Activated B cell treated with CpG ODN at 0.5 μM for 24 hours (primary cell): Measurements from ENCODE around the gene HCRT. TPM values are rescaled to one million over a fixed set of nuclear protein-coding genes. Genes with fewer than 3 reads are reported as not detected.
"Not testable (repeated sequence)": the region's sequence is repeated elsewhere in the genome, so short reads cannot be mapped to it uniquely, and the experiment has no call there.

Experiments
- ATAC-seq: fragments of 200-7000 bp; cut with Tn5 transposase; one replicate; pipeline ENCODE4 v1.10.0; 2021; ENCODE audit warnings: low read depth, mild to moderate bottlenecking, moderate library complexity
- CTCF ChIA-PET: fragments of 350-600 bp; sonication (Branson Sonifier 250); formaldehyde crosslinking; loops from one replicate; lab custom pipeline; 2021; ENCODE audit warnings: antibody characterized with exemption; lab: Charles Lee
- POLR2A ChIA-PET: fragments of 350-600 bp; sonication (Branson Sonifier 250); formaldehyde crosslinking; loops from one replicate; lab custom pipeline; 2021; ENCODE audit warnings: antibody characterized with exemption; lab: Charles Lee
- DNase-seq: peaks from one replicate; pipeline ENCODE4 v3.0.0; 2022
- H3K27ac Mint-ChIP-seq: one replicate; pipeline ENCODE4 v1.8.0; 2020; ENCODE audit warnings: mixed read lengths
- H3K27me3 Mint-ChIP-seq: one replicate; pipeline ENCODE4 v1.8.0; 2021; ENCODE audit warnings: mixed read lengths
- H3K36me3 Mint-ChIP-seq: one replicate; pipeline ENCODE4 v1.8.0; 2021; ENCODE audit warnings: low read depth, mixed read lengths
- H3K4me1 Mint-ChIP-seq: one replicate; pipeline ENCODE4 v1.8.0; 2021; ENCODE audit warnings: mixed read lengths
- H3K4me3 Mint-ChIP-seq: one replicate; pipeline ENCODE4 v1.8.0; 2020; ENCODE audit warnings: mild to moderate bottlenecking, mixed read lengths
- H3K9me3 Mint-ChIP-seq: one replicate; pipeline ENCODE4 v1.8.0; 2020; ENCODE audit warnings: mixed read lengths
- CTCF ChIP-seq: fragments of 200-600 bp; IDR thresholded peaks from one replicate; pipeline ENCODE4 v1.8.0; 2022; ENCODE audit warnings: antibody characterized with exemption, mild to moderate bottlenecking
- intact Hi-C: fragments of 100-400 bp; cut with micrococcal nuclease; formaldehyde crosslinking; loops from one replicate; pipeline ENCODE4 v1.15.1; 2024
- total RNA-seq: library from RNA; stranded (reverse); gene quantifications from 2 replicates; pipeline ENCODE4 v1.2.3, GENCODE V29; 2022

Gene HCRT
- total RNA-seq, 1 donor from 2014 or later, result not detected

- Mint-ChIP-seq H3K27me3 (no peaks in the 10 kb centered on the region), H3K4me3 (no peak overlapping the region), H3K4me1 (no peaks in the 10 kb centered on the region), H3K9me3 (no peaks in the 10 kb centered on the region), H3K27ac (no peak overlapping the region), H3K36me3 (peaks cover 78% of the 10 kb centered on the region)
- ChIA-PET POLR2A (no interaction called here), CTCF (interaction anchor here (1.4 kb wide), 1 partner anchor 9 kb away, joined by 4 read pairs; no protein-coding TSS in a partner anchor)
- intact Hi-C loops, result no loop called here
- TF ChIP-seq CTCF, result no peak
- no peak for DNase-seq
- ATAC-seq, result no peak
Measured at GRCh38 chr17:42214156-42214555, 28.9 kb upstream of the HCRT start.

DNA sequence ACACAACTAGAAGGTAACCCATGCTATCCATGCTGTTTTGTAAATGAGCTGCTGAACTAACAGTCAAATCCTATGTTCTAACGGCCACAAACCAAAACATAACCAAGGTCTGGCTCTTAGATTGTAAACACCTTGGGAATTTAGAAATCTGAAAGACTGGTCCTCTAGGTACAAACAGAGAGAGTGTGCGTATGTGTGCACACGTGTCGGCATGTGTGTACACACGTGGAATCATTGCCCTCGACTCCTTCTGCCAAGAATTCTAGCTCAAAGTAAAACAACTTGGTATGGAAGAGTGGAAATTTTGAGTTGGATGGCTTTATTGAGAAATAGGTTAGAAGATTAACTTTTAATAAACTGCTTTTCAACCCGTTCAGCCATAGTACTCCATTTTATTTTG lies 27.1 kb upstream of the HCRT start:
- Mint-ChIP-seq H3K9me3 (no peaks in the 10 kb centered on the region), H3K4me1 (no peaks in the 10 kb centered on the region), H3K27ac (no peak overlapping the region), H3K4me3 (no peak overlapping the region), H3K27me3 (no peaks in the 10 kb centered on the region), H3K36me3 (peaks cover 73% of the 10 kb centered on the region)
- intact Hi-C loops, result no loop called here
- ChIA-PET CTCF (no interaction called here), POLR2A (no interaction called here)
- TF ChIP-seq CTCF, result no peak
- ATAC-seq (no peak), DNase-seq (no peak)

DNA sequence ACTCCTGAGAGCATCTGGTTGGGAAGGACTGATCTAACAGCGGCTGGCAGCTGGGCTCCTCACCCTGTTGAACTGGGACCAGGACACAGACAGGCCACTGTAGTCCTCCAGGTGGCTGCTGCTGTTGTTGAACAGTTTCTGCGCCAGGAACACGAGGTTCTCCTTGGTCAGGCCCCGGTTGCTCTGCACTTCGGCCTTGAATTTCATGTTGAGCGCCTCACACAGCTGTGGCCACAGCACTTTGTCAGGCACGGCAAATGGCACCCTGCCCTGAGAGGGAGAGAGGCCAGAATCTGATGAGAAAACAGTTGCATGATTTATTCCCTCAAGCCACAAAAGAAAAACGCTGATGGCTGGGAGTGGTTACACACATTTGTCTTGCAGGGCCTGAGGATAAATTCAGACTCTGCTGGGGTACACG lies 26.7 kb upstream of the HCRT start:
- H3K27me3 Mint-ChIP-seq, H3K27ac Mint-ChIP-seq, ATAC-seq, intact Hi-C loops, H3K9me3 Mint-ChIP-seq, DNase-seq, CTCF ChIA-PET, H3K4me3 Mint-ChIP-seq, POLR2A ChIA-PET, H3K4me1 Mint-ChIP-seq: not testable (repeated sequence)
- peaks cover 72% of the 10 kb centered on the region for H3K36me3 Mint-ChIP-seq

- Mint-ChIP-seq H3K4me3 (no peak overlapping the region), H3K9me3 (no peaks in the 10 kb centered on the region), H3K36me3 (peaks cover 70% of the 10 kb centered on the region), H3K27ac (no peak overlapping the region), H3K4me1 (no peaks in the 10 kb centered on the region), H3K27me3 (no peaks in the 10 kb centered on the region)
- DNase-seq (no peak), ATAC-seq (no peak)
- CTCF ChIA-PET, result interaction anchor here (1.5 kb wide), 1 partner anchor 12 kb away, joined by 4 read pairs; no protein-coding TSS in a partner anchor
- intact Hi-C loops, result no loop called here
- POLR2A ChIA-PET, result no interaction called here
- no peak for TF ChIP-seq CTCF
Measured at GRCh38 chr17:42210046-42210445, 24.8 kb upstream of the HCRT start.

DNA sequence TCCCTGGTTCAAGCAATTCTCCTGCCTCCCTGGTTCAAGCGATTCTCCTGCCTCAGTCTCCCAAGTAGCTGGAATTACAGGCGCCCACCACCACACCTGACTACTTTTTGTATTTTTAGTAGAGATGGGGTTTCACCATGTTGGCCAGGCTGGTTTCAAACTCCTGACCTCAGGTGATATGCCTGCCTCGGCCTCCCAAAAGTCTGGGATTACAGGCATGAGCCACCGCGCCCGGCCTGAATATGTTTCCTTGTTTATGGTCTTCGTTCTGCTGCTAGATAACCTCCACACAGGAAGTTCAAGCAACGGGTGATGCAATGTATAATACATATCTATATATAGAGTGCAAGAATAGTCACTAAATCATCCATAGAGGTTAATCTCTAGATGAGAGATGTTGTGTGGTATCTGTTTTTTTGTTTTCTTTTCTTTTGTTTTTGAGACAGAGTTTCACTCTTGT lies 20.9 kb upstream of the HCRT start:
- H3K36me3 Mint-ChIP-seq, result peaks cover 80% of the 10 kb centered on the region
- intact Hi-C loops, H3K27me3 Mint-ChIP-seq, H3K4me1 Mint-ChIP-seq, CTCF ChIA-PET, H3K9me3 Mint-ChIP-seq, POLR2A ChIA-PET, H3K4me3 Mint-ChIP-seq, DNase-seq, H3K27ac Mint-ChIP-seq, ATAC-seq: not testable (repeated sequence)

GRCh38 chr17:42203354-42203753 lies 18.1 kb upstream of the HCRT start:
- H3K4me1 Mint-ChIP-seq, result peaks cover 12% of the 10 kb centered on the region
- H3K27me3 Mint-ChIP-seq, result no peaks in the 10 kb centered on the region
- H3K9me3 Mint-ChIP-seq, result no peaks in the 10 kb centered on the region
- ChIA-PET POLR2A (no interaction called here), CTCF (no interaction called here)
- H3K4me3 Mint-ChIP-seq, result no peak overlapping the region
- TF ChIP-seq CTCF, result no peak
- H3K27ac Mint-ChIP-seq, result no peak overlapping the region
- H3K36me3 Mint-ChIP-seq, result peaks cover 67% of the 10 kb centered on the region
- no peak for ATAC-seq
- DNase-seq, result no peak
- intact Hi-C loops, result no loop called here
